Trophoblast cell (in vitro differentiated cells and primary cell): ENCODE results near the gene BAIAP2.
A peak's percentile ranks its signal among the peaks of the same experiment; 100 is the strongest.
"Not testable (repeated sequence)": the region's sequence is repeated elsewhere in the genome, so short reads cannot be mapped to it uniquely, and the experiment has no call there.

ENCODE experiments used
- DNase-seq, 2 donors: peaks; one replicate each; pipeline ENCODE4 v3.0.0-alpha.2; 2016
- H2AFZ ChIP-seq: 2 replicates; pipeline ENCODE4 v1.6.1; 2013; ENCODE audit warnings: low read length, moderate library complexity, mild to moderate bottlenecking; ENCODE audit not compliant: insufficient read depth, poor library complexity
- H2AK5ac ChIP-seq: 2 replicates; pipeline ENCODE4 v1.6.1; 2013; ENCODE audit warnings: mild to moderate bottlenecking, low read length
- H2BK120ac ChIP-seq: 2 replicates; pipeline ENCODE4 v1.6.1; 2013; ENCODE audit warnings: low read length, mild to moderate bottlenecking, moderate library complexity; ENCODE audit not compliant: insufficient read depth, poor library complexity
- H2BK12ac ChIP-seq: 2 replicates; pipeline ENCODE4 v1.6.1; 2013; ENCODE audit warnings: mild to moderate bottlenecking, low read length, moderate library complexity
- H2BK5ac ChIP-seq: 2 replicates; pipeline ENCODE4 v1.6.1; 2013; ENCODE audit warnings: low read length, low read depth, moderate library complexity, mild to moderate bottlenecking; ENCODE audit not compliant: poor library complexity
- H3K14ac ChIP-seq: 2 replicates; pipeline ENCODE4 v1.6.1; 2013; ENCODE audit warnings: mild to moderate bottlenecking, low read length
- H3K18ac ChIP-seq: 2 replicates; pipeline ENCODE4 v1.6.1; 2013; ENCODE audit warnings: mild to moderate bottlenecking, low read length
- H3K23ac ChIP-seq: 2 replicates; pipeline ENCODE4 v1.6.1; 2013; ENCODE audit warnings: low read length
- H3K27ac ChIP-seq: 2 replicates; pipeline ENCODE4 v1.5.1; 2013; ENCODE audit warnings: low read depth, mild to moderate bottlenecking, inconsistent platforms, low read length, moderate library complexity
- H3K27me3 ChIP-seq: 2 replicates; pipeline ENCODE4 v1.6.1; 2013; ENCODE audit warnings: inconsistent platforms, mild to moderate bottlenecking, low read length, moderate library complexity; ENCODE audit not compliant: insufficient read depth
- H3K36me3 ChIP-seq, 2 experiments: 1 replicate in 1 of 2; 2 replicates in 1 of 2; pipeline ENCODE4 v1.6.1; 2013; ENCODE audit warnings: low read length in 2 of 2, mild to moderate bottlenecking in 2 of 2, moderate library complexity in 1 of 2; ENCODE audit not compliant: insufficient read depth in 2 of 2, control insufficient read depth in 1 of 2
- H3K4ac ChIP-seq: 2 replicates; pipeline ENCODE4 v1.6.1; 2013; ENCODE audit warnings: low read depth, mild to moderate bottlenecking, low read length, moderate library complexity
- H3K4me1 ChIP-seq, 2 experiments: 1 replicate in 1 of 2; 2 replicates in 1 of 2; pipeline ENCODE4 v1.6.1; 2013; ENCODE audit warnings: low read length in 2 of 2, mild to moderate bottlenecking in 2 of 2, moderate library complexity in 1 of 2; ENCODE audit not compliant: insufficient read depth in 2 of 2, control insufficient read depth in 1 of 2
- H3K4me2 ChIP-seq: 2 replicates; pipeline ENCODE4 v1.6.1; 2013; ENCODE audit warnings: inconsistent platforms, mild to moderate bottlenecking, low read length, moderate library complexity
- H3K4me3 ChIP-seq: 2 replicates; pipeline ENCODE4 v1.5.1; 2013; ENCODE audit warnings: mild to moderate bottlenecking, low read depth, low read length, inconsistent platforms
- H3K79me1 ChIP-seq: one replicate; pipeline ENCODE4 v1.6.1; 2013; ENCODE audit warnings: low read length
- H3K79me2 ChIP-seq: 2 replicates; pipeline ENCODE4 v1.6.1; 2013; ENCODE audit warnings: low read length, mild to moderate bottlenecking; ENCODE audit not compliant: control insufficient read depth, insufficient read depth, poor library complexity
- H3K9ac ChIP-seq: 2 replicates; pipeline ENCODE4 v1.6.1; 2013; ENCODE audit warnings: mild to moderate bottlenecking, low read length
- H3K9me3 ChIP-seq: 2 replicates; pipeline ENCODE4 v1.6.1; 2013; ENCODE audit warnings: low read depth, mild to moderate bottlenecking, control low read depth, inconsistent platforms, low read length; ENCODE audit not compliant: insufficient read depth
- H4K12ac ChIP-seq: 2 replicates; pipeline ENCODE4 v1.6.1; 2013; ENCODE audit warnings: low read depth, mild to moderate bottlenecking, low read length, moderate library complexity
- H4K8ac ChIP-seq: 2 replicates; pipeline ENCODE4 v1.6.1; 2013; ENCODE audit warnings: low read depth, mild to moderate bottlenecking, low read length, moderate library complexity
- H4K91ac ChIP-seq: one replicate; pipeline ENCODE4 v1.6.1; 2013; ENCODE audit warnings: low read depth, mild to moderate bottlenecking, low read length, moderate library complexity
- WGBS: extraction: QIAGEN DNeasy Blood & Tissue Kit; methylation state at CpG from one replicate; pipeline ENCODE4 v1.1.7; 2013; ENCODE audit warnings: missing lambda C conversion rate; ENCODE audit not compliant: insufficient read length, insufficient coverage; ENCODE audit errors: extremely low coverage; 5-methylcytosine and 5-hydroxymethylcytosine counted together

Gene BAIAP2

GRCh38 chr17:81027591-81028505, 7.1 kb upstream of the BAIAP2 start:
- WGBS: no CpG with 5 or more reads among the region's 37 CpGs

DNA sequence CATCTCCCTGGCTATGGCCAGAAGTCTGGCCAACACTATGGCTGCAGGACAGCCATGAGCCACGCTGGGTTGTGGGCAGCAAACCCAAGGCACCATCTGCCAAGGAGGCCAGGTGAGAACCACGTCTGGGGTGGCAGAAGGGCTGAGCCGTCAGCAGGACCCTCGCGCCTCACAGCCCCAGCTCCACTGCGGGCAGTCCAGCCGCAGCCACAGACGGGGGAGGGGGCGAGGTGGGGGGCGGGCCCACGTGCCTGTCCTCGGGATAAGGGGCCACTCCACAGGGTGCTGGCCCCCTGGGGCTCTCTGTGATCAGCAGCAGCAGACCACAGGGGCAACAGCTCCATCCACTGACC, 6.5 kb upstream of the BAIAP2 start:
- Histone ChIP-seq H3K9me3 (no peaks in the 10 kb centered on the region), H2AFZ (no peak overlapping the region)

More at GRCh38 chr17:81027591-81028505, 7.1 kb upstream of the BAIAP2 start:
- no peak for DNase-seq
- Histone ChIP-seq H3K79me1 (peaks cover 2% of the 10 kb centered on the region), H3K23ac (no peak overlapping the region), H2BK12ac (no peak overlapping the region), H4K8ac (no peak overlapping the region), H3K4me1 (peaks cover 2% of the 10 kb centered on the region in 2 experiments), H3K4ac (no peak overlapping the region), H3K27me3 (no peaks in the 10 kb centered on the region), H3K9me3 (no peaks in the 10 kb centered on the region), H3K4me2 (no peak overlapping the region), H4K12ac (no peak overlapping the region), H2AK5ac (no peak overlapping the region), H3K4me3 (peak overlapping the region; percentile 51), H2BK120ac (no peak overlapping the region), H4K91ac (no peak overlapping the region), H3K18ac (no peak overlapping the region), H3K36me3 (peaks cover 0 to 5% of the 10 kb centered on the region in 2 experiments), H3K14ac (no peak overlapping the region), H3K79me2 (no peaks in the 10 kb centered on the region), H2AFZ (no peak overlapping the region), H2BK5ac (no peak overlapping the region), H3K9ac (no peak overlapping the region), H3K27ac (no peak overlapping the region)

DNA sequence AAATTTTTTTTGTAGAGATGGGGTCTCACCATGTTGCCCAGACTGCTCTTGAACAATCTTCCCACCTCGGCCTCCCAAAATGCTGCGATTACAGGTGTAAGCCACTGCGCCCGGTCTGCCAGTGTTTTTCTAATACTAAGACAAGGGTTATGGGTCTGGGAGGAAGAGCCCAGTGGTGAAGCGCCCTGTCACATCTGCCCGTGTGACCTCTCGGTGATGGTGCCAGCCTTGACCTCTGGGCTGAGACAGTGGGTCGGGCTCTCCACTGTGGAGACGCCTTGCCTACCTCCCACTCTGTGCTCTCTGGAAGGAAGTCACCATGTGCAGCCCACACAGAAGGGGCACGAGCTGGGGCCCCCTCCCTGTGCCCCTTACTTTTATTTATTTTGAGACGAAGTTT, 5.1 kb upstream of the BAIAP2 start:
- Histone ChIP-seq H3K9ac (no peak overlapping the region), H2BK12ac (no peak overlapping the region), H3K36me3 (peaks cover 0 to 5% of the 10 kb centered on the region in 2 experiments), H4K8ac (no peak overlapping the region), H2BK5ac (no peak overlapping the region), H3K27me3 (no peaks in the 10 kb centered on the region), H3K23ac (no peak overlapping the region), H4K12ac (no peak overlapping the region), H3K79me2 (peaks cover 4% of the 10 kb centered on the region), H3K79me1 (peaks cover 7% of the 10 kb centered on the region), H2AK5ac (no peak overlapping the region), H2AFZ (no peak overlapping the region), H4K91ac (no peak overlapping the region), H3K27ac (no peak overlapping the region), H3K18ac (no peak overlapping the region), H3K4me2 (no peak overlapping the region), H2BK120ac (no peak overlapping the region), H3K14ac (no peak overlapping the region), H3K4me3 (no peak overlapping the region), H3K4me1 (peaks cover 6 to 7% of the 10 kb centered on the region in 2 experiments), H3K9me3 (no peaks in the 10 kb centered on the region), H3K4ac (no peak overlapping the region)
- DNase-seq: no peak
- WGBS: no CpG with 5 or more reads among the region's 11 CpGs

More for the DNA sequence above, 6.5 kb upstream of the BAIAP2 start:
- no peak overlapping the region for H3K18ac ChIP-seq
- no peak overlapping the region for H2AK5ac ChIP-seq
- H3K36me3 ChIP-seq: peaks cover 0 to 5% of the 10 kb centered on the region in 2 experiments
- no peak overlapping the region for H3K23ac ChIP-seq
- H3K27me3 ChIP-seq: no peaks in the 10 kb centered on the region
- no peak overlapping the region for H2BK120ac ChIP-seq
- no peak overlapping the region for H2BK12ac ChIP-seq
- peaks cover 2% of the 10 kb centered on the region for H3K79me1 ChIP-seq
- no peak overlapping the region for H3K9ac ChIP-seq
- H3K4me1 ChIP-seq: peaks cover 2 to 3% of the 10 kb centered on the region in 2 experiments
- H3K4me3 ChIP-seq: no peak overlapping the region
- DNase-seq: no peak
- no peak overlapping the region for H2BK5ac ChIP-seq
- H4K8ac ChIP-seq: no peak overlapping the region
- H3K14ac ChIP-seq: no peak overlapping the region
- no peaks in the 10 kb centered on the region for H3K79me2 ChIP-seq
- H4K91ac ChIP-seq: no peak overlapping the region
- no peak overlapping the region for H4K12ac ChIP-seq
- no peak overlapping the region for H3K27ac ChIP-seq
- H3K4me2 ChIP-seq: no peak overlapping the region
- no peak overlapping the region for H3K4ac ChIP-seq
- WGBS: no CpG with 5 or more reads among the region's 12 CpGs

DNA sequence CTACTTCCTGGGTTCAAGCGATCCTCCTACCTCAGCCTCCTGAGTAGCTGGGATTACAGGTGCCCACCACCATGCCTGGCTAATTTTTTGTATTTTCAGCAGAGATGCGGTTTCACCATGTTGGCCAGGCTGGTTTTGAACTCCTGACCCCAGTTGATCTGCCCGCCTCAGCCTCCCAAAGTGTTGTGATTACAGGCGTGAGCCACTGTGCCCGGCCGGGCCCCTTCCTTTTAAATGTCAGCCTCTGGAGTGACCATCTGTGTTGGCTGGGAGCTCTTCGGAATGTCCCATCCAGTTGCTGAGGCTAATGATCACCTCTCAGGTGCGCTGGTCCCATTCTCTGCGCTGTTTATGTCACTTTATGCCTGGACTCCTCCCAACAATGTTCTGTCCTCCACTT, 4.6 kb upstream of the BAIAP2 start:
- WGBS: no CpG with 5 or more reads among the region's 9 CpGs
- H4K91ac ChIP-seq, H3K4ac ChIP-seq, H3K27ac ChIP-seq, H3K36me3 ChIP-seq, H4K8ac ChIP-seq, H3K4me3 ChIP-seq, H4K12ac ChIP-seq, H2BK120ac ChIP-seq, H3K9me3 ChIP-seq, H3K14ac ChIP-seq, H3K4me1 ChIP-seq, H2AFZ ChIP-seq, H2AK5ac ChIP-seq, H3K27me3 ChIP-seq, H3K4me2 ChIP-seq, DNase-seq, H3K23ac ChIP-seq, H3K9ac ChIP-seq, H3K79me1 ChIP-seq, H2BK5ac ChIP-seq, H3K18ac ChIP-seq, H3K79me2 ChIP-seq, H2BK12ac ChIP-seq: not testable (repeated sequence)
